HEK293 (cell line): ENCODE results near the gene LIMCH1.

Experiments
- CTCF ChIP-seq: fragments of 450-650 bp; formaldehyde crosslinking; IDR thresholded peaks from 2 replicates; pipeline ENCODE4 v1.5.1; 2016; ENCODE audit warnings: missing biosample characterization, missing genetic modification characterization
- HOXA7 ChIP-seq: sonication (generic); formaldehyde crosslinking; IDR thresholded peaks from 2 replicates; pipeline ENCODE4 v1.8.1; 2022; ENCODE audit warnings: missing genetic modification reagents, borderline replicate concordance
- KLF16 ChIP-seq: fragments of 450-650 bp; formaldehyde crosslinking; IDR thresholded peaks from 2 replicates; pipeline ENCODE4 v1.5.1; 2017; ENCODE audit warnings: missing biosample characterization, missing genetic modification characterization
- MYNN ChIP-seq: fragments of 450-650 bp; formaldehyde crosslinking; IDR thresholded peaks from 2 replicates; pipeline ENCODE4 v1.5.1; 2016; ENCODE audit warnings: missing biosample characterization, missing genetic modification characterization, borderline replicate concordance
- REST ChIP-seq: fragments of 450-650 bp; formaldehyde crosslinking; IDR thresholded peaks from 2 replicates; pipeline ENCODE4 v1.5.1; 2016; ENCODE audit warnings: missing biosample characterization, missing genetic modification characterization
- TCF7L2 ChIP-seq: IDR thresholded peaks from 2 replicates; pipeline ENCODE4 v1.6.1; 2011; ENCODE audit warnings: low read depth, mild to moderate bottlenecking, inconsistent platforms, low read length, moderate library complexity, borderline replicate concordance
- ZNF24 ChIP-seq: fragments of 450-650 bp; formaldehyde crosslinking; IDR thresholded peaks from 2 replicates; pipeline ENCODE4 v1.5.1; 2016; ENCODE audit warnings: missing biosample characterization, missing genetic modification characterization
- ZNF280D ChIP-seq: fragments of 450-650 bp; formaldehyde crosslinking; IDR thresholded peaks from 2 replicates; pipeline ENCODE4 v1.5.1; 2016; ENCODE audit warnings: missing biosample characterization, missing genetic modification characterization
- ZNF311 ChIP-seq: fragments of 450-650 bp; formaldehyde crosslinking; IDR thresholded peaks from 2 replicates; pipeline ENCODE4 v1.5.1; 2017; ENCODE audit warnings: missing biosample characterization, missing genetic modification characterization, borderline replicate concordance
- ZNF704 ChIP-seq: fragments of 450-650 bp; formaldehyde crosslinking; IDR thresholded peaks from 2 replicates; pipeline ENCODE4 v1.5.1; 2016; ENCODE audit warnings: missing biosample characterization, missing genetic modification characterization

GRCh38 chr4:41746440-41747229, 208.7 kb downstream of the LIMCH1 start:
- TF ChIP-seq HOXA7: no peak
- no peak for TF ChIP-seq CTCF
- no peak for TF ChIP-seq MYNN (tag by site-specific recombination)
- no peak for TF ChIP-seq ZNF704
- TF ChIP-seq ZNF24: no peak
- no peak for TF ChIP-seq ZNF311 (tag by site-specific recombination)
- TF ChIP-seq TCF7L2: no peak
- no peak for TF ChIP-seq KLF16 (tag by site-specific recombination)
- TF ChIP-seq ZNF280D: no peak
- TF ChIP-seq REST: no peak
